ENCODE measurements around the gene RCBTB1.

- TF ChIP-seq EZH2phosphoT487 (IDR thresholded peaks at IDR 0.05; ENCODE audit: borderline replicate concordance, low read length) (no peak), CTCF (IDR thresholded peaks at IDR 0.05; ENCODE audit: low read depth, low read length, poor library complexity, severe bottlenecking) (no peak)
Measured at GRCh38 chr13:49561062-49561410, 24.3 kb downstream of the RCBTB1 start.
